ENCODE data around the gene RNF220. TPM values are rescaled to one million over a fixed set of nuclear protein-coding genes. Genes with fewer than 3 reads are reported as not detected.

RNF220 gene
- total and polyA plus RNA-seq, 10 donors, result 59.0 to 126 (median 71.7) TPM

- TF ChIP-seq POLR2AphosphoS5 (IDR thresholded peaks at IDR 0.05) (no peak), CTCF (IDR thresholded peaks at IDR 0.05 in 8 of 11, conservative IDR thresholded peaks at IDR 0.05 in 3 of 11) (no peak), POLR2A (IDR thresholded peaks at IDR 0.05) (no peak)
- 26 to 47% (median 41%) methylated on average over 7 of the region's 7 CpGs for WGBS, 5 donors
- intact Hi-C loops (cut with DNase I; ENCODE audit: low total_unique reads), result no loop called here
Measured at GRCh38 chr1:44412601-44413000, 7.5 kb downstream of the RNF220 start.

GRCh38 chr1:44413740-44414139, 8.7 kb downstream of the RNF220 start:
- Histone ChIP-seq H3K4me3 (no peak overlapping the region), H3K27ac (no peak overlapping the region), H3K36me3 (no peaks in the 10 kb centered on the region), H3K9me3 (no peaks in the 10 kb centered on the region), H3K4me1 (peaks cover 8 to 29% (median 24%) of the 10 kb centered on the region in 6 donors), H3K27me3 (replicated peaks in 1 of 7) (peaks cover 8 to 100% (median 98%) of the 10 kb centered on the region in 7 donors)
- 47 to 63% (median 57%) methylated on average over 9 of the region's 9 CpGs for WGBS, 5 donors
- TF ChIP-seq POLR2A (IDR thresholded peaks at IDR 0.05), result no peak
- no peak for TF ChIP-seq CTCF (IDR thresholded peaks at IDR 0.05 in 8 of 11, conservative IDR thresholded peaks at IDR 0.05 in 3 of 11)
- TF ChIP-seq POLR2AphosphoS5 (IDR thresholded peaks at IDR 0.05), result no peak
- intact Hi-C loops (cut with DNase I; ENCODE audit: low total_unique reads), result no loop called here
- DNase-seq, result no peak

More at GRCh38 chr1:44412601-44413000, 7.5 kb downstream of the RNF220 start:
- Histone ChIP-seq H3K9me3 (no peaks in the 10 kb centered on the region), H3K36me3 (no peaks in the 10 kb centered on the region), H3K4me1 (peaks cover 10 to 29% (median 25%) of the 10 kb centered on the region in 6 donors), H3K27ac (no peak overlapping the region), H3K27me3 (replicated peaks in 1 of 7) (peaks cover 14 to 100% (median 98%) of the 10 kb centered on the region in 7 donors), H3K4me3 (no peak overlapping the region)
- DNase-seq, result no peak

- Histone ChIP-seq H3K27me3 (replicated peaks in 1 of 7) (peaks cover 0 to 100% (median 98%) of the 10 kb centered on the region in 7 donors), H3K4me1 (peaks cover 7 to 21% (median 17%) of the 10 kb centered on the region in 6 donors), H3K4me3 (no peak overlapping the region), H3K36me3 (no peaks in the 10 kb centered on the region), H3K27ac (no peak overlapping the region), H3K9me3 (no peaks in the 10 kb centered on the region)
- DNase-seq, result no peak
- TF ChIP-seq POLR2A (IDR thresholded peaks at IDR 0.05), result no peak
- TF ChIP-seq POLR2AphosphoS5 (IDR thresholded peaks at IDR 0.05), result no peak
- no peak for TF ChIP-seq CTCF (IDR thresholded peaks at IDR 0.05 in 8 of 11, conservative IDR thresholded peaks at IDR 0.05 in 3 of 11)
- WGBS, 5 donors, result 43 to 63% (median 58%) methylated on average over 9 of the region's 9 CpGs
- intact Hi-C loops (cut with DNase I; ENCODE audit: low total_unique reads), result no loop called here
Measured at GRCh38 chr1:44415013-44415412, 10.0 kb downstream of the RNF220 start.

- 81 to 86% (median 83%) methylated on average over 7 of the region's 7 CpGs for WGBS, 5 donors
- no peaks in the 10 kb centered on the region for H3K9me3 ChIP-seq
- no peak for TF ChIP-seq CTCF (IDR thresholded peaks at IDR 0.05 in 8 of 11, conservative IDR thresholded peaks at IDR 0.05 in 3 of 11)
- no peak for TF ChIP-seq POLR2A (IDR thresholded peaks at IDR 0.05)
- no peak for TF ChIP-seq POLR2AphosphoS5 (IDR thresholded peaks at IDR 0.05)
- intact Hi-C loops (cut with DNase I; ENCODE audit: low total_unique reads), result no loop called here
- no peak for DNase-seq
- no peak overlapping the region for H3K4me3 ChIP-seq
- H3K36me3 ChIP-seq, result no peaks in the 10 kb centered on the region
- H3K27me3 ChIP-seq (replicated peaks in 1 of 7), result peaks cover 0 to 100% (median 98%) of the 10 kb centered on the region in 7 donors
- H3K27ac ChIP-seq, result no peak overlapping the region
- peaks cover 7 to 21% (median 17%) of the 10 kb centered on the region in 6 donors for H3K4me1 ChIP-seq
Measured at GRCh38 chr1:44416408-44416807, 11.4 kb downstream of the RNF220 start.

Data from spleen (tissue), 11 donors.